PC-9 (cell line): Measurements from ENCODE around the gene WDR27.

Experiments used
- CTCF ChIP-seq: fragments of 200-600 bp; sonication (generic); conservative IDR thresholded peaks from 2 replicates; pipeline ENCODE4 v1.6.1; 2017; ENCODE audit warnings: mixed run types, antibody characterized with exemption, mild to moderate bottlenecking, moderate library complexity
- EZH2 ChIP-seq: fragments of 200-600 bp; sonication (generic); IDR thresholded peaks from 2 replicates; pipeline ENCODE4 v1.8.0; 2017; ENCODE audit warnings: antibody characterized with exemption, low read depth

- TF ChIP-seq CTCF (no peak), EZH2 (no peak)
Measured at GRCh38 chr6:169629256-169629655, 72.6 kb downstream of the WDR27 start.
